ENCODE measurements around the gene RARB.

The RARB gene

GRCh38 chr3:25471081-25471768 lies 43.2 kb downstream of the RARB start:
- TF ChIP-seq CTCF (IDR thresholded peaks at IDR 0.05) (no peak), ZFX (IDR thresholded peaks at IDR 0.05; ENCODE audit: borderline replicate concordance) (no peak)
- no peak overlapping the region for H3K27ac ChIP-seq

GRCh38 chr3:25472153-25472552 lies 44.1 kb downstream of the RARB start:
- no peak overlapping the region for H3K27ac ChIP-seq
- no peak for TF ChIP-seq ZFX (IDR thresholded peaks at IDR 0.05; ENCODE audit: borderline replicate concordance)
- no peak for TF ChIP-seq CTCF (IDR thresholded peaks at IDR 0.05)

GRCh38 chr3:25472731-25473130 lies 44.7 kb downstream of the RARB start:
- no peak overlapping the region for H3K27ac ChIP-seq
- no peak for TF ChIP-seq CTCF (IDR thresholded peaks at IDR 0.05)
- no peak for TF ChIP-seq ZFX (IDR thresholded peaks at IDR 0.05; ENCODE audit: borderline replicate concordance)

- TF ChIP-seq ZFX (IDR thresholded peaks at IDR 0.05; ENCODE audit: borderline replicate concordance) (no peak), CTCF (IDR thresholded peaks at IDR 0.05) (no peak)
These were observed 45.2 kb downstream of the RARB start for GRCh38 chr3:25473246-25473645.

GRCh38 chr3:25474052-25474451 lies 46.0 kb downstream of the RARB start:
- TF ChIP-seq CTCF (IDR thresholded peaks at IDR 0.05), result no peak
- no peak for TF ChIP-seq ZFX (IDR thresholded peaks at IDR 0.05; ENCODE audit: borderline replicate concordance)
- H3K27ac ChIP-seq, result no peak overlapping the region

More at GRCh38 chr3:25473246-25473645, 45.2 kb downstream of the RARB start:
- H3K27ac ChIP-seq, result no peak overlapping the region

- no peak overlapping the region for H3K27ac ChIP-seq
- TF ChIP-seq CTCF (IDR thresholded peaks at IDR 0.05) (no peak), ZFX (IDR thresholded peaks at IDR 0.05; ENCODE audit: borderline replicate concordance) (no peak)
These were observed 48.6 kb downstream of the RARB start for GRCh38 chr3:25476639-25477038.

GRCh38 chr3:25478211-25478757 lies 50.2 kb downstream of the RARB start:
- TF ChIP-seq CTCF (IDR thresholded peaks at IDR 0.05) (no peak), ZFX (IDR thresholded peaks at IDR 0.05; ENCODE audit: borderline replicate concordance) (no peak)
- no peak overlapping the region for H3K27ac ChIP-seq

Measured in 22Rv1 (cell line).